Heart left ventricle (tissue), 16 donors: Measurements from ENCODE around the gene BHLHE40. TPM values are rescaled to one million over a fixed set of nuclear protein-coding genes. Genes with fewer than 3 reads are reported as not detected.

Experiments
- ATAC-seq, 4 donors: fragments of 200-7000 bp; cut with Tn5 transposase; one replicate each; pipeline ENCODE4 v1.9.1; 2020 to 2022; ENCODE audit warnings: moderate library complexity in 4 of 4, mild to moderate bottlenecking in 3 of 4, moderate number of reproducible peaks in 1 of 4
- DNase-seq, 5 donors: peaks; one replicate each; pipeline ENCODE4 v3.0.0-alpha.2; 2020
- H3K27ac ChIP-seq, 12 donors: fragments of 200-600 bp; sonication (generic) in 4 of 12; one replicate each; pipeline versions ENCODE4 v1.5.0 to v1.8.0; 2016 to 2022; ENCODE audit warnings: mild to moderate bottlenecking in 2 of 12
- H3K27me3 ChIP-seq, 9 donors: fragments of 200-600 bp; sonication (generic) in 2 of 9; one replicate each; pipeline versions ENCODE4 v1.5.1 to v1.8.0; 2016 to 2022; ENCODE audit warnings: mild to moderate bottlenecking in 3 of 9
- H3K36me3 ChIP-seq, 9 donors: fragments of 200-600 bp; sonication (generic) in 2 of 9; one replicate each; pipeline versions ENCODE4 v1.5.0 to v1.8.0; 2018 to 2022; ENCODE audit warnings: mild to moderate bottlenecking in 2 of 9
- H3K4me1 ChIP-seq, 12 donors: fragments of 200-600 bp; sonication (generic) in 4 of 12; one replicate each; pipeline versions ENCODE4 v1.5.0 to v1.8.0; 2016 to 2022; ENCODE audit warnings: mild to moderate bottlenecking in 3 of 12
- H3K4me3 ChIP-seq, 12 donors: fragments of 200-600 bp; sonication (generic) in 4 of 12; one replicate each; pipeline versions ENCODE4 v1.5.0 to v1.8.0; 2017 to 2022; ENCODE audit warnings: mild to moderate bottlenecking in 9 of 12, moderate library complexity in 4 of 12
- H3K9me3 ChIP-seq, 12 donors: fragments of 200-600 bp; sonication (generic) in 4 of 12; one replicate each; pipeline versions ENCODE4 v1.5.0 to v1.8.0; 2016 to 2022; ENCODE audit warnings: mild to moderate bottlenecking in 1 of 12
- POLR2A ChIP-seq, 2 donors: fragments of 450-650 bp; IDR thresholded peaks; one replicate each; pipeline ENCODE4 v1.6.1; 2017; ENCODE audit warnings: antibody characterized with exemption in 2 of 2, mild to moderate bottlenecking in 2 of 2, moderate library complexity in 2 of 2
- WGBS, 4 donors: extraction: QIAGEN DNeasy Blood & Tissue Kit in 2 of 4; methylation state at CpG; one replicate each; pipeline versions ENCODE4 v1.1.5 to v1.1.7; 2013 to 2018; 5-methylcytosine and 5-hydroxymethylcytosine counted together
- intact Hi-C, 10 donors: fragments of 100-400 bp; cut with DNase I; formaldehyde crosslinking; loops; one replicate each; pipeline versions ENCODE4 v1.11.1 to v1.14.2; 2022
- polyA plus RNA-seq, 2 donors: library from polyadenylated mRNA; stranded (reverse); fragments of 200-250 nt; gene quantifications; one replicate each; pipeline ENCODE4 v1.2.3, GENCODE V29; 2013
- total RNA-seq, 9 donors: library from RNA; depleted of rRNA in 2 of 9; stranded (reverse); fragments of >200 nt in 2 of 9; fragmentation: NEBNext Ultra II Directional in 3 of 9; extraction: Animal tissue kit (Norgen Biotek cat#: 25700) in 3 of 9; gene quantifications; one replicate each; pipeline versions ENCODE4 v1.1.0 to v1.2.4, GENCODE V29; 2016 to 2023
- TF ChIP-seq, protein P1 (sequence below), 12 donors: fragments of 200-600 bp; sonication (generic) in 4 of 12; IDR thresholded peaks; one replicate each; pipeline versions ENCODE4 v1.5.0 to v1.8.0; 2018 to 2022; ENCODE audit warnings: antibody characterized with exemption in 12 of 12, mild to moderate bottlenecking in 5 of 12
- donor health status: ischemic (EF 13 %, LVEDD 7.1; RV severe dilation, severe dysfunction).
- donor health status: healthy with polysubstance abuse.
- donor health status: DM: no; HTN: yes; CAD: no.
- donor health status: DM: no; HTN: no; CAD: no.
- donor health status: ischemic (EF 25% LVEDD 6.9; RV normal size, moderate dysfunction).
- donor health status: ischemic (EF 25% LVEDD 5.7; RV mildly dilated, moderate dysfunction).
- donor health status: healthy.
- donor health status: DM: yes; HTN: yes; CAD: no.
- donor health status: ischemic (EF 35%, LVEDD 5.7; RV mildly dilated, moderate dysfunction).
- donor health status: nonischemic (EF 11% LVEDD 7.7; RV severe dilation, severe dysfunction).
- donor health status: DM: yes; HTN: yes; CAD: no.
- donor health status: PGD.
- donor health status: ischemic (EF 29% LVEDD 5.4; RV normal size, mild dysfunction).
- donor health status: nonischemic (EF 23%, LVEDD 6.1; RV moderate dilation, normal function).

Gene BHLHE40
- total and polyA plus RNA-seq, 11 donors, result 8.5 to 109 (median 33.8) TPM

DNA sequence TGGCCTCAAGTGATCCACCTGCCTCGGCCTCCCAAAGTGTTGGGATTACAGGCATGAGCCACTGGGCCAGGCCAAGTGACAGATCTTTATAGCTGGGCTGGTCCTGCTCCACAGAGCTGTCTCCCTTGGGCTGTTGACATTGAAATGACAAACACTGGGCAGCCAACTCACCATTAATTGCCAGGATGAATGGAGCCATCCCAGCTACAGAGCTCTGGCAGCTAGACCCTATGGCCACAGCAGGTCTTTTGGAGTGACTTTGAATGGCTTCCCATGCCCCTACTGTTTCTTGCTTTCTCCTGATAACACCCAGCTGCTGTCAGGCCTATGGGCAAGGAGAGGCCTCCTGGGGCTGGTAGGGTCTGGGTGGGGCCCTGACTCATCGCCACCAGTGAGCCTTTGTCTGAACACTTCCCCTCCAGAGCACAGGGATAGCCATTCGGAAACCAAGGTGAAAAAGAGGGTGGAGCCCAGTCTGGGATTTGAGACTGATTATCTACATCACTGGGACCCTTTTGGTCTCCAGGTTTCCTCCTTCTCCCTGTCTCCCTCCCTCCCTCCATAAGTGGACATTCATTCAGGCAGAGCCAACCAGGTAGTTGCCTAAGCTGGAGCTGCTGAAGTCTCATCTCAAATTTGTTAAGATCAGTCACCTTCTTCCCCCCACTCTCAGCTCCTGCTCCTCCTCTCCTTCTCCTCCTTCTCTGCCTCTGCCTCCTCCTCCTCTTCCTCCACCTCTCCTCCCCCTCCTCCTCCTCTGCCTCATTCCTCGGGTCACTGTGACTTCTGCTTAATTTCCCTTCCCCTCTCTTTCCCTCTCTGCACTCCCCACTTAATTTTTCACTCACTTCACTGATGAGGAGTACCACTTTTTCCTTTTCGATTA lies 34.0 kb downstream of the BHLHE40 start:
- Histone ChIP-seq H3K9me3 (no peaks in the 10 kb centered on the region), H3K4me1 (peaks cover 6 to 60% (median 29%) of the 10 kb centered on the region in 12 donors), H3K27ac (peak overlapping the region in 3 of 12 donors; percentile 26 to 71 (median 29)), H3K4me3 (no peak overlapping the region), H3K27me3 (no peaks in the 10 kb centered on the region), H3K36me3 (no peaks in the 10 kb centered on the region)
- WGBS, 4 donors, result 69 to 76% (median 75%) methylated on average over 5 of the region's 5 CpGs
- intact Hi-C loops, result no loop called here
- no peak for TF ChIP-seq POLR2A (IDR thresholded peaks at IDR 0.05)
- TF ChIP-seq, protein P1, sequence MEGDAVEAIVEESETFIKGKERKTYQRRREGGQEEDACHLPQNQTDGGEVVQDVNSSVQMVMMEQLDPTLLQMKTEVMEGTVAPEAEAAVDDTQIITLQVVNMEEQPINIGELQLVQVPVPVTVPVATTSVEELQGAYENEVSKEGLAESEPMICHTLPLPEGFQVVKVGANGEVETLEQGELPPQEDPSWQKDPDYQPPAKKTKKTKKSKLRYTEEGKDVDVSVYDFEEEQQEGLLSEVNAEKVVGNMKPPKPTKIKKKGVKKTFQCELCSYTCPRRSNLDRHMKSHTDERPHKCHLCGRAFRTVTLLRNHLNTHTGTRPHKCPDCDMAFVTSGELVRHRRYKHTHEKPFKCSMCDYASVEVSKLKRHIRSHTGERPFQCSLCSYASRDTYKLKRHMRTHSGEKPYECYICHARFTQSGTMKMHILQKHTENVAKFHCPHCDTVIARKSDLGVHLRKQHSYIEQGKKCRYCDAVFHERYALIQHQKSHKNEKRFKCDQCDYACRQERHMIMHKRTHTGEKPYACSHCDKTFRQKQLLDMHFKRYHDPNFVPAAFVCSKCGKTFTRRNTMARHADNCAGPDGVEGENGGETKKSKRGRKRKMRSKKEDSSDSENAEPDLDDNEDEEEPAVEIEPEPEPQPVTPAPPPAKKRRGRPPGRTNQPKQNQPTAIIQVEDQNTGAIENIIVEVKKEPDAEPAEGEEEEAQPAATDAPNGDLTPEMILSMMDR (IDR thresholded peaks at IDR 0.05), result no peak
- ATAC-seq (peak; percentile 29 to 76 (median 64)), DNase-seq (peak in 2 of 5 donors; percentile 62 to 70)

GRCh38 chr3:5014391-5014790 lies 35.2 kb downstream of the BHLHE40 start:
- DNase-seq, result no peak
- Histone ChIP-seq H3K4me3 (no peak overlapping the region), H3K27ac (peak overlapping the region in 1 of 12 donors; percentile 9), H3K36me3 (no peaks in the 10 kb centered on the region), H3K4me1 (peaks cover 6 to 71% (median 37%) of the 10 kb centered on the region in 12 donors), H3K9me3 (no peaks in the 10 kb centered on the region), H3K27me3 (no peaks in the 10 kb centered on the region)
- WGBS, 4 donors, result 84 to 91% (median 87%) methylated on average over 7 of the region's 7 CpGs
- intact Hi-C loops, result no loop called here
- ATAC-seq, result no peak
- TF ChIP-seq, protein P1 (IDR thresholded peaks at IDR 0.05), result no peak
- TF ChIP-seq POLR2A (IDR thresholded peaks at IDR 0.05), result no peak

DNA sequence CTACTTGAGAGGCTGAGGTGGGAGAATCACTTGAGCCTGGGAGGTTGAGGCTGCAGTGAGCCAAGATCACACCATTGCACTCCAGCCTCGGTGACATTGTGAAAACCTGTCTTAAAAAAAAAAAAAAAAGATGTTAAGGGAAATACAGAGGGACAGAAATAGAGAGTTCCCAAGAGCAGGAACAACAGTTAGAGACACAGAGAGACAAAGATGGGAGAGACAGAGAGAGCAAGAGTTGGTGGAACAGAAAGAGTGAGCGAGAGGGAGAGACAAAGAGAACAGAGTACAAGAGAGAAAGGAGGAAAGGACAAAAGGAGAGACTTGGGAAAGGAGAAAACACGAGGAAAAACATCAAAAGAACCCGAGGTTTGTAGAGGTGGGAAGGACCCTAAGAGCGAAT lies 35.8 kb downstream of the BHLHE40 start:
- H3K9me3 ChIP-seq, result no peaks in the 10 kb centered on the region
- no peak overlapping the region for H3K4me3 ChIP-seq
- H3K27me3 ChIP-seq, result no peaks in the 10 kb centered on the region
- H3K4me1 ChIP-seq, result peaks cover 6 to 78% (median 37%) of the 10 kb centered on the region in 12 donors
- 89 to 95% (median 93%) methylated on average over 5 of the region's 5 CpGs for WGBS, 4 donors
- intact Hi-C loops, result no loop called here
- no peak for ATAC-seq
- no peaks in the 10 kb centered on the region for H3K36me3 ChIP-seq
- TF ChIP-seq, protein P1 (IDR thresholded peaks at IDR 0.05), result no peak
- no peak for TF ChIP-seq POLR2A (IDR thresholded peaks at IDR 0.05)
- DNase-seq, result no peak
- H3K27ac ChIP-seq, result peak overlapping the region in 1 of 12 donors; percentile 9
